Lower lobe of right lung (tissue), 2 donors: ENCODE measurements around the gene TRIM13. TPM values are rescaled to one million over a fixed set of nuclear protein-coding genes. Genes with fewer than 3 reads are reported as not detected.

Source experiments
- ATAC-seq, 2 donors: fragments of 200-7000 bp; cut with Tn5 transposase; one replicate each; pipeline ENCODE4 v1.9.1; 2020 to 2022; ENCODE audit warnings: mild to moderate bottlenecking in 2 of 2, moderate library complexity in 2 of 2
- DNase-seq: peaks from one replicate; pipeline ENCODE4 v3.0.0-alpha.2; 2020
- H3K27ac ChIP-seq: fragments of 200-600 bp; one replicate; pipeline ENCODE4 v1.8.0; 2022
- H3K27me3 ChIP-seq: fragments of 200-600 bp; one replicate; pipeline ENCODE4 v1.8.0; 2022; ENCODE audit warnings: low read depth
- H3K36me3 ChIP-seq: fragments of 200-600 bp; one replicate; pipeline ENCODE4 v1.8.0; 2022; ENCODE audit warnings: mild to moderate bottlenecking
- H3K4me1 ChIP-seq: fragments of 200-600 bp; one replicate; pipeline ENCODE4 v1.8.0; 2022
- H3K4me3 ChIP-seq: fragments of 200-600 bp; one replicate; pipeline ENCODE4 v1.8.0; 2022; ENCODE audit warnings: mild to moderate bottlenecking
- H3K9me3 ChIP-seq: fragments of 200-600 bp; one replicate; pipeline ENCODE4 v1.8.0; 2022
- CTCF ChIP-seq: fragments of 200-600 bp; IDR thresholded peaks from one replicate; pipeline ENCODE4 v1.8.0; 2022; ENCODE audit warnings: antibody characterized with exemption, mild to moderate bottlenecking
- intact Hi-C: fragments of 100-400 bp; cut with DNase I; formaldehyde crosslinking; loops from one replicate; pipeline ENCODE4 v1.11.0; 2022
- total RNA-seq: library from RNA; stranded (reverse); fragmentation: NEBNext Ultra II Directional; extraction: Animal tissue kit (Norgen Biotek cat#: 25700); gene quantifications from one replicate; pipeline ENCODE4 v1.2.1, GENCODE V29; 2021
- donor health status: DM: no; HTN: yes; CAD: no; lungs with severe emphysema.

Gene TRIM13
- total RNA-seq, 1 donor from 2014 or later: 31.1 TPM

- DNase-seq (no peak), ATAC-seq (no peak)
- Histone ChIP-seq H3K4me1 (peaks cover 12% of the 10 kb centered on the region), H3K27ac (no peak overlapping the region), H3K27me3 (no peaks in the 10 kb centered on the region), H3K36me3 (peaks cover 50% of the 10 kb centered on the region), H3K9me3 (no peaks in the 10 kb centered on the region), H3K4me3 (no peak overlapping the region)
- intact Hi-C loops: no loop called here
- TF ChIP-seq CTCF: no peak
These were observed 17.5 kb downstream of the TRIM13 start for GRCh38 chr13:50014386-50014785.

GRCh38 chr13:50015258-50015657 is 18.4 kb downstream of the TRIM13 start, which contains the start of gene KCNRG:
Gene KCNRG, plus strand, starts transcription at chr13:50015444. Its CDS starts 50 bp downstream, at chr13:50015494.
- H3K4me3 ChIP-seq: no peak within 1 kb of the TSS
- no peaks in the 10 kb centered on the region for H3K9me3 ChIP-seq
- peaks cover 52% of the 10 kb centered on the region for H3K36me3 ChIP-seq
- peaks cover 12% of the 10 kb centered on the region for H3K4me1 ChIP-seq
- DNase-seq (no peak), ATAC-seq (peak in 1 of 2 donors; percentile 21)
- intact Hi-C loops: no loop called here
- H3K27ac ChIP-seq: peak within 1 kb of the TSS; percentile 10
- TF ChIP-seq CTCF: no peak
- no peaks in the 10 kb centered on the region for H3K27me3 ChIP-seq

- H3K27me3 ChIP-seq: no peaks in the 10 kb centered on the region
- no peaks in the 10 kb centered on the region for H3K9me3 ChIP-seq
- peaks cover 52% of the 10 kb centered on the region for H3K36me3 ChIP-seq
- ATAC-seq (no peak), DNase-seq (no peak)
- TF ChIP-seq CTCF: no peak
- H3K4me3 ChIP-seq: no peak overlapping the region
- H3K4me1 ChIP-seq: peaks cover 12% of the 10 kb centered on the region
- H3K27ac ChIP-seq: peak overlapping the region; percentile 10
- intact Hi-C loops: no loop called here
These were observed 18.9 kb downstream of the TRIM13 start for GRCh38 chr13:50015750-50016149.

- no peak overlapping the region for H3K27ac ChIP-seq
- no peaks in the 10 kb centered on the region for H3K9me3 ChIP-seq
- TF ChIP-seq CTCF: no peak
- H3K4me3 ChIP-seq: no peak overlapping the region
- peaks cover 54% of the 10 kb centered on the region for H3K36me3 ChIP-seq
- H3K27me3 ChIP-seq: no peaks in the 10 kb centered on the region
- H3K4me1 ChIP-seq: peaks cover 12% of the 10 kb centered on the region
- ATAC-seq (no peak), DNase-seq (no peak)
- intact Hi-C loops: no loop called here
These were observed 19.6 kb downstream of the TRIM13 start for GRCh38 chr13:50016444-50016843.

GRCh38 chr13:50017819-50018218 is 21.0 kb downstream of the TRIM13 start:
- DNase-seq (no peak), ATAC-seq (no peak)
- intact Hi-C loops: no loop called here
- Histone ChIP-seq H3K4me1 (peaks cover 12% of the 10 kb centered on the region), H3K27me3 (no peaks in the 10 kb centered on the region), H3K27ac (no peak overlapping the region), H3K36me3 (peaks cover 46% of the 10 kb centered on the region), H3K9me3 (no peaks in the 10 kb centered on the region), H3K4me3 (no peak overlapping the region)
- TF ChIP-seq CTCF: no peak

- H3K36me3 ChIP-seq: peaks cover 15% of the 10 kb centered on the region
- no peaks in the 10 kb centered on the region for H3K27me3 ChIP-seq
- H3K4me1 ChIP-seq: peaks cover 5% of the 10 kb centered on the region
- no peaks in the 10 kb centered on the region for H3K9me3 ChIP-seq
- ATAC-seq (peak in 1 of 2 donors; percentile 65), DNase-seq (no peak)
- H3K27ac ChIP-seq: no peak overlapping the region
- H3K4me3 ChIP-seq: no peak overlapping the region
- intact Hi-C loops: no loop called here
- no peak for TF ChIP-seq CTCF
These were observed 28.6 kb downstream of the TRIM13 start for GRCh38 chr13:50025436-50025835.
